Posterior cingulate gyrus (tissue), 11 donors: ENCODE results near the gene SMTNL2.
"Not testable (repeated sequence)": the region's sequence is repeated elsewhere in the genome, so short reads cannot be mapped to it uniquely, and the experiment has no call there.

Source experiments
- DNase-seq, 10 donors: peaks; one replicate each; pipeline versions ENCODE4 v3.0.0 to v3.0.0-alpha.2; 2020 to 2021; ENCODE audit warnings: mixed read lengths in 3 of 10
- intact Hi-C: fragments of 100-400 bp; cut with DNase I; formaldehyde crosslinking; loops from one replicate; pipeline ENCODE4 v1.15.1; 2023

SMTNL2 gene

DNA sequence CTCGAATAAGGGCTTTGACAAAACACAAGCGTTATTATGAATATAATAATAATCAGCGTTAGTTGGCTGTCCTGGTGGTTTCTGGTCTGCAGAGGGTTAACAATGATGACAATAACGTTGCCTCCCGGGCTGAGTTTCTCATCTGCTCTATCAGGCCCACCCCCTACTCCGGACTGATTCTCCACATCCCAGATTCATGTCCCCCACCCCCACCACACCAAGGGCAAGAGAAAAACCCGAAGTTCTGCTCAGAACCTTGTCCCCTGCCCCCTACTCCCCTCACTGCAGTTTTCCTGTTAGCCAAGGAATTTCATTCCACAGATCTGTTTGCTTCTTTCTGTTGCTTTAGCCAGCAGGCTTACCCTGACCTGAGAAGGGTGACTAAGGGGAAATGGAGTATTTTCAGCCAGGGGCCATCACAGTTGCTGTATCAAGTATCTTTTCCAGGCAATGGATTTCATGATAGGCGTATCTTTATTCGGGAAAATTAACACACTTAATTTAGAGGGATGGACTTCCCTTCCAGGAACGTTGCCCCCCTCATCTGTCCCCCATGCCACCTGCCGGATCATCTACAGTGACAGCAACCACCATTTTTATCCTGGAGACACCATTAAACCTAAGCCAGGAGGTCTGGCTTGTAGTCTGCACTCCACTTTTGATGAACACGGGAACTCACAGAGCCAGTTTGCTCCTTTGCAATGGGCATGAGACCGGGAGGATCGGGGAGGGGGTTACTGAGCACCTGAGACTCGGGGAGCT lies 33.4 kb downstream of the SMTNL2 start:
- peak in 1 of 10 donors; percentile 4 for DNase-seq
- intact Hi-C loops = no loop called here

DNA sequence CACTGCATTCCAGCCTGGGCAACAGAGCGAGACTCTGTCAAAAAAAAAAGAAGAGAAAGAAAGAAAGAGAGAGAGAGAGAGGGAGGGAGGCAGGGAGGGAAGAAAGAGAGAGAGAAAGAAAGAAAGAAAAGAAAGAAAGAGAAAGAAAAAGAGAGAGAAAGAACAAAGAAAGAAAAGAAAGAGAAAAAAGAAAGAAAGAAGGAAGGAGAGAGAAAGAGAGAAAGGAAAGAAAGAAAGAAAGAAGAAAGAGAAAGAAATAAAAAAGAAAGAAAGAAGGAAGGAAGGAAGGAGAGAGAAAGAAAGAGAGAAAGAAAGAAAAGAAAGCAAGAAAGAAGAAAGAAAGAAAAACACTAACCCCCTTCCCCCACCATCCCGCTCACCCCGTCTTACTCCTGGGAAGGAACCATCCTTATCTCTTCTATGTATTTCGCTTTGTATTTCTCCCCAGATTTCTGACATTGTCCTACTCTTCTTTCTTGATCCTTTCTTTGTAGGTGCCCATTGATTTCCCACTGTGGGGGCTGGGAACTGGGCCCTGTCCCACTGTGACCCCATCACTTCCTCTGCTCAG lies 36.3 kb downstream of the SMTNL2 start:
- peak in 1 of 10 donors; percentile 1 for DNase-seq
- intact Hi-C loops = no loop called here

DNA sequence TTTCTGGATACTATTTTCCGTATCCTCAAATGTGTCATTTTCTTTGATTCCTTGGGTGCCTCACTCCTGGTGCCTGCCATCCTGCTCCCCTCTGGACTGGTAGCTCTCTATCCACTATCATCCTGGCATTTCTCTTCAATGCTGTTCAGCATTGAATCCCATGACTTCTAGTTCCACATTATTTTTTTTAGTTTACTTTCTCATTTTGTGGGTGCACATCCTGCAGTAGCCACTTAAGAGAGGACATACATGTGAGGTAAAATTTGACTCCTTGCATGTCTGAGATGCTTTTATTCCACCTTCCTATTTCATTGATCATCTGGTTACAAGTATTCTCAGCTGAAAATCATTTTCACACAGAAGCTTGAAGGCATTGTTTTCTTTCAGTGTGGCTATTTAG lies 38.0 kb downstream of the SMTNL2 start:
- peak in 1 of 10 donors; percentile 4 for DNase-seq
- intact Hi-C loops = no loop called here

DNA sequence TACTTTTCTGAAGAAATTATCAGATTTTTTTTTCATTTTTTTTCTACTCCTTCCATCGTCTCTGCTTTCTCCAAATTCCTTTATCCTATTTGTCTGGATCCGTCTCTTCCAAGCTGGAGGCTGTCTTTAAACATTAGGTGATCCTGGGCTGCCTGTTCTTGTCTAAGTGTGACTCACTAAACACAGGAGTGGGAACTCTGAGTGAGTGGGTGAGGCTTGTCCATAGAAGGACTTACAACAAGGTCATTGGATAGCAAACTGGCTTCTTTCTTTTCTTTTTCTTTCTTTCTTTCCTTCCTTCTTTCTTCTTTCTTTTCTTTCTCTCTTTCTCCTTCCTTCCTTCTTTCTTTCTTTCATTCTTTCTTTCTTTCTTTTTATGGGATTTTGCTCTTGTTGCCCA lies 38.9 kb downstream of the SMTNL2 start:
- intact Hi-C loops = no loop called here
- DNase-seq = peak in 1 of 10 donors; percentile 8

DNA sequence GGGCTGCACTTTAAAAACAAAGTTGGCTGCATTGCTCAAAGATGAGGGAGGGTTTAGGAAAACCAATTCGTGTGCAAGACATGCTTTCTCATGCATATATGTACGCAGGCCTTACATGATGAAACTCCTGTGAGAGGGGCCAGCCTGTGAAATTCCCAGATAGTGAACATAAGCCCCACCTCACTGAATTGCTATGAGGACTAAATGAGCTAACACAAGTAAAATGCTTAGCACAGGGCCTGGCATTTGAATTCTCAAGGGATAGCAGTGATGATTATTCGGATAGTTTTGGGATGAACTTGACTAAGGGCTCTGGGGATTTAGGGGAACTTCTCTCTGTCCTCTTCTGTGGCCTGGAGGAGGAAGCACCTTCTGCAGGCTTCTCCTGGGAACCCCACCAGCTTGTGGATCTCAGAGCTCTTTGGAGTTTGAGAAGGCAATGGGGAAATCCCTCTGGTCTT lies 40.2 kb downstream of the SMTNL2 start:
- intact Hi-C loops, DNase-seq: not testable (repeated sequence)

DNA sequence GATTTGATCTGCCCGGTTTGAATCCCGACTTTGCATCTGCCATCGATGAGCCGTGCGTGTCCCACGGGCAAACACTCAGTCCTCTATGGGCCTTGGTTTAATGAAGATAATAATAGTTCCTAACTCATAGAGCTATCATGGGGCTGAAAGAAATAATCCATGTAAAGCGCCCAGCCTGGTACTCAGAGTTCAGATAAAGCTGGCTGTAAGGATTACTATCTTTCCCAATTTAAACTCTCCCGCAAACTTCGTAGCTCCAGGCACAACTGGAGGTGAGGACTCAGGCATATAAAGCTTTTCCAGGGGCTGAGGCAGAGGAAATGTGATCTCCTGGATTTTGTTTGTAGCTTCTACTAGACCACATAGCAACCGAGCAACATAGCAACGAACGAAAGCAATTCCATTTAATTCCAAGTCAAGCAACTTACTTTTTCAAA lies 40.9 kb downstream of the SMTNL2 start:
- intact Hi-C loops = no loop called here
- DNase-seq = peak in 1 of 10 donors; percentile 26

DNA sequence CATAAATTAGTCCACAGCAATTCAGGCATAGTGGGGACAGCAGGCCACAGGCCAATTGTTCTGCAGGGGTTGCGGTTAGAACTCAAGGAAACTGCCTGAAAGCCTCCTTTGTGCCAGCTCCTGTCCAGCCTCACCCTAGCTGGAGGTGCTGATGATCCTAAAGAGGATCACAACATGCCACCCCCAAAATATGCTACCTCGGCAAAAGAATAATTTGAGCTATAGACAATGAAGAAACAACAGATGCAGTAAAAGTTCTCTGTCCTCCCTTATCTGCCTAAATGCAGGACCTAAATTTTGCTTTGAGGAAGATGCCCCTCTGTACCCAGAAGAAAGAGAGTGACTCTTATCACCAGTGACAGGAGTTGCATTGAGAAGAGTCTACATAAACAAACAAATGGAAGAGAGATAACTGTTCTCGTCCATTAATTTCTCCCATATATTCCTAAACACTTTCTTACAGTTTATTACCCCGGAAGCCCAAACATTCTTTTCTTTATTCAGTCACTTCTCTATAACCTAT lies 42.5 kb downstream of the SMTNL2 start:
- intact Hi-C loops = loop anchor here (1.0 to 2.0 kb wide), 2 partner anchors 60 to 206 kb away; no protein-coding TSS in a partner anchor
- DNase-seq = peak in 1 of 10 donors; percentile 11

DNA sequence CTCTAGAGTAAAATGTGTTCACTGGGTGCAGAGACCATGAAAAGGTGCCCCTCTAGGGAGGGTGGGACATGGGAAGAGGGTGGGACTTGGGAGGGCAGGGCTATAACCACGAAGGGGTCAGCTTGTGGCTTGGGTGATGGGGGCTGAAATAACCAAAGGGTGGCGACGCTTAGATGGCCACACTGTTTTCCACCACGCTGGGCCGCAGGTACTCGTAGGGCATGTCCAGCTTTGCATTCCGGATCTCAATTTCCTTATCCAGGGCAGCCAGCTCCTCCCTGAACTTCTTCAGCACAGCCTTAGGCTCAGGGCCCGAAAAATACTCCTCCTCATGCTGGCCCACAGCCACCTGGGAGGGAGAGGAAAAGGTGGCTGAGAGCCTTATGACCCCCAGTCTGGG lies 47.1 kb downstream of the SMTNL2 start:
- DNase-seq = peak in 1 of 10 donors; percentile 23
- intact Hi-C loops = no loop called here

DNA sequence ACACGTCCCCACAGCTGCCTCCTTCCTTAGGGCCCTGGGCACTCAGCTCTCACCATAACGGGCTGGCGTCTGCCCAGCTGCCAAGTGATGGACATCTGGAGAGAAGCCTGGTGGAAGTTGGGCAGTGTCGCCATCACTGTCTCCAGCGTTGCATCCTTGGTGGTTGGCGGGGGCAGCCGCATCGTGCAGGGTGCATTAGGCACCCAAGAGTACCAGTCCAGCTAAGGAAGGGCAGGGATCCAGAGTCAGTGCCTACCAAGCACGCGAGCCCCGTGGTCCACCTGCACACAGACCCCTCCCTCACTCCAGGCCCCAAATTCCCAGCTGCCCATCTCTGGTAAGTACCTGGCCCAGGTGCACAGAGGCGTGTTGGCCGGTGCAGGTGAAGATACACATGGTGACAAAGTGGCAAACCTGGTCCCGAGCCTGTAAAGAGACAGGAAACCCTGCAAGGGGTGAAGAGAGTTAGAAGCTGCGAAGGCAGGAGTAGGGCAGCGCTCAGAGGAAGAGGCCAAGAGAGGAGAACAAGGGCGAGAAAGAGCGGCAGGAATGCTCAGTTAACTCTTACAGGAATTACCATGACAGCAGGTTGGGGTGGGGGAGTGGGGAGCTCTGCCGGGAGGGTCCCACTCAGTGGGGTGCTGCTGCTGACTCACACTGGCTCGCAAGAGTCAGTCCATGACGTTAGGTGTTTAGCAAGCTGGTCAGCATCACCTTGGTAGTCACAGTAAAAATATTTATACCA lies 47.7 kb downstream of the SMTNL2 start:
- intact Hi-C loops = no loop called here
- DNase-seq = peak in 1 of 10 donors; percentile 73

DNA sequence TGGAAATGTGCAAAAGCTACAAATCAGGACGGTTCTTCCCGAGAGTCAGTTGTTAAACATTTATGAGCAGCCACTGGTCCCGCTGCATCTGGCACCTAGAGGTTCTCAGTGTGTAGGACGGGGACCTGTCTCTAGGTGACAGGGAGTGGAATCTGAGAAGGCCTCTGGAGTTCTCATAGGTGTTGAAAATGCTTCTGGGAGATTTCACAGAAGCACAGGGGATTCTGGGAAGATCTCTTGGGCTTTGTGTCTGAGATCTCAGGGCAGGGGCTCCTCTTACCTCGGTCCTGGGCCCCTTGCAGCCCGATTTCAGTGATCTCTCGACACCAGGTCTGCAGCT lies 48.2 kb downstream of the SMTNL2 start:
- intact Hi-C loops = no loop called here

DNA sequence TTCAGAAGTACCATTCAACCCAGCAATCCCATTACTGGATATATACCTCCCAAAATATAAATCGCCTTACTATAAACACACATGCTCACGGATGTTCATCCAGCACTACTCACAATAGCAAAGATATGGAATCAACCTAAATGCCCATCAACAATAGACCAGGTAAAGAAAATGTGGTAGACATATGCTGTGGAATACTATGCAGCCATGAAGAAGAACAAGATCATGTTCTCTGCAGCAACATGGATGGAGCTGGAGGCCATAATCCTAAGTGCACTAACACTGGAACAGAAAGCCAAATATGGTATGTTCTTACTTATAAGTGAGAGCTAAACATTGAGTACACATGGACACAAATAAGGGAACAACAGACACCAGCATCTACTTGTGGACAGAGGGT lies 49.3 kb downstream of the SMTNL2 start:
- DNase-seq = no peak
- intact Hi-C loops = no loop called here

More for the DNA sequence above, 48.2 kb downstream of the SMTNL2 start:
- DNase-seq = peak in 1 of 10 donors; percentile 6

DNA sequence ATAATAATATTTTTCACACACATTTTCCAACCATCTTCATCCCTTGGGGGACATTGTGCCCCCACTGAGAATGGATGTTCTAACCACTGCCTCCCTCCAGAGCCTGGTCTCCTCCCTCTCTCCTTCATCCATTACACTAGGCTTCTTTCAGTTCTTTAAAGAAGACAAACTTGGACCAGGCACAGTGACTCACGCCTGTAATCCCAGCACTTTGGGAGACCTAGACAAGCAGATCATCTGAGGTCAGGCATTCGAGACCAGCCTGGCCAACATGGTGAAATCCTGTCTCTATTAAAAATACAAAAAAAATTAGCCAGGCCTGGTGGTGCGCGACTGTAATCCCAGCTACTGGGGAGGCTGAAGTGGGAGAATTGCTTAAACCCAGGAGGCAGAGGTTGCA lies 50.6 kb downstream of the SMTNL2 start:
- peak in 1 of 10 donors; percentile 20 for DNase-seq
- intact Hi-C loops = no loop called here

DNA sequence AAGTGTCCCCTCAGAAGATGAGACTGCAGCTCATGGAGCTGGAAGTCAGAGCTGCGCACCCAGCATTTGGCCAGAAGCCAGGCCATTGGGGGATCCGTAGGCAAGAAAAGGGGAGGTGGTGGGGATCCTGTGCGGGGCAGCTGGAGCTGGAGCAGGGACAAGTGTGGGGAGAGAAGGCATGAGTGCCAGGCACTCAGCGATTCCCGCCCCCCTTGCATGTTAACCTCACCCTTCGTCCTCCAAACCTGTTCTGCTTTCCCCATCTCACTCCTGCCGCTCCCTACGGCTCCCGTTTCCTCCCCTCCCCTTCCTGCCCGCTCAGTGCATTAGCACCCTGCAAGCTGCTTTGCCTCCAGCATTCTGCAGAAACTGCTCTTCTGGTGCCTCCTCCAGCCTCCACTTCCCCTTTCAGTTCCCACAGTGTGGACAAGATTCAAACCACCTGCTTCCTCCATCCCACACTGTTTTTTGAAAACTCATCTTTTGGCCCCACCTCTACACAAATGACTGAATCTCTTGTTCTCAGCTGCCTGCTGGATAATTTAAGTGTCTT lies 51.6 kb downstream of the SMTNL2 start:
- intact Hi-C loops = no loop called here
- peak in 5 of 10 donors; percentile 13 to 86 (median 72) for DNase-seq

DNA sequence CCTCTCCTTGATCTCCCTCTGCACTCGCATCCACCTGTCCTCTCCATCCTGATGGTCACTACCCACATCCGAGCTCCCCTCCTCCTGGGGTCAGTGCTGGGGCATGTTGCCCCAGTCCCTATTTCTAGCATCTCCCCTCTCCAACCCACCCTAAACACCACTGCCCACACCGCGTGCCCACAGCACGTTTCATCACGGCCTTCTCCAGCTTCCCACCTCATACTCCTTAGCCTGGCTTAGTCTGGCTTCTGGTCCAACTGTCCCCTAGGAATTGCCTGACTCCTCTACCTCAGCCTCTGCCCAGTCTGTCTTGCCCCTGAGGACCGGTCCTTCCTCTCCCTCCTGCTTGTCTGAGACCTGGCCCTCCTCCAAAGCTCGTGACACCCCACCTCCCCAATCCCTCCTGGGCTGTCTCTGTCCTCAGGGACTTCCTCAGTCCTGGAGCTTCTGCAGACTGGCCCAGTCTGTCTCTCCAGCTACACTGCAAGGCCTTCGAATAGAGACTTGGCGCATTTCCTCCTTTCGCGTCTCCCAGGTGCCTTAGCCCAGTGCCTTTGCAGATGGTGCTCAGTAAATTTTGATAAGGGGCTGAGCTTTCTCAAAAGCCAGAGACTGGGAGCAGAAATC lies 52.3 kb downstream of the SMTNL2 start:
- DNase-seq = peak in 1 of 10 donors; percentile 75
- intact Hi-C loops = no loop called here

DNA sequence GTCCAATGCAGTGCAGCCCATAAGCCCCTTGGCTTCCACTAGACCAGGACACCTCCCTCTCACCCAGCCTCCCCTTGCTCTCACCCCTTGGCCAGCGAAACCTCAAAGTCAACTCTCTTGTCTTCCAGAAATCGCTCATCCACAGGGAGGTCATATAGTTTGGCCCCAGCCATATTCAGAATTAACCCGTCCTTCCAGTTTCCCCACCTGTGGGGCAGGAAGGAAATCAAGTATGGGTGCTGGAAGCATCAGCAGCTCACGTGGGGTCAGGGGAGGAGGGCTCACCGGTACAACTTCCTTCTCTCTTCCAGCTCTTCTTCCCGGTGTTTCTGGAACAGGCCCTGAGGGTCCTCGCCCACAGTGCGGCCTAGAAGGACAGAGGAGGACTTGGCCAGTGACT lies 54.4 kb downstream of the SMTNL2 start:
- peak in 1 of 10 donors; percentile 17 for DNase-seq
- intact Hi-C loops = not testable (repeated sequence)

DNA sequence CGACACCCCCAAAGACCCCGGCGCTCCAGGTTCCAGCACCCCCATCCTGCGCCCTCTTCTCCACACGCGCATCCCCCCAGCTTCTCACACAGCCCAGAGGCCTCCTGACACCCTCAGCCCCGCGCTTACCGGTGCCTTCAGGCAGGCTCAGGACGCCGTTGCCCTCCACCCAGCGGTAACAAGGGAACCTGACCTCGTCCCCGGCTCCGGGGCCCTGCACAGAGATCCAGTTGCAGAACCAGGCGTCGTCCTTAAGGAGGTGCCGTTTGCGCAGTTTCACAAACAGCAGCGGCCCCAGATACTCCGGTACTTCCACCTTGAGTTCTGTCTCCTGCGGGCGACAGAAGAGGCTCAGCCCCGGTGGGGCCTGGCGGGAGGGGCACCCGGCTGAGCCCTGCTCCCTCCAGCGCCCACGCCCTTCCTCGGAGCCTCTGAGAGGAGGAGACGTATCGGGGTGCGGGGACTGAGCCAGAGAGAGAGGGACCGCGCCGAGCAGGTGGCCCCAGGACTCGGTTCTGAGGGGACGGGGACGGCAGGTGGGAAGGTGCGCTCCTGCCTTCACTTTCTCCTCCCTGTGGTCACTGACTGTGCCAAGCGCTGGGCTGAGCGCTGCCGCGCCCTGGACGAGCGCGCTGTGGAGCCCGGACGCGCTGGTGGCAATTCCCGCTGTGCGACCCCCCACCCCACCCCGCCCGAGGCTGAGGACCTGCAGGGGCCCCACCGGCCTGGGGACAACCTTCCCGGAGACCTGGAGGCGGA lies 55.2 kb downstream of the SMTNL2 start:
- peak in 1 of 10 donors; percentile 61 for DNase-seq
- intact Hi-C loops = not testable (repeated sequence)

DNA sequence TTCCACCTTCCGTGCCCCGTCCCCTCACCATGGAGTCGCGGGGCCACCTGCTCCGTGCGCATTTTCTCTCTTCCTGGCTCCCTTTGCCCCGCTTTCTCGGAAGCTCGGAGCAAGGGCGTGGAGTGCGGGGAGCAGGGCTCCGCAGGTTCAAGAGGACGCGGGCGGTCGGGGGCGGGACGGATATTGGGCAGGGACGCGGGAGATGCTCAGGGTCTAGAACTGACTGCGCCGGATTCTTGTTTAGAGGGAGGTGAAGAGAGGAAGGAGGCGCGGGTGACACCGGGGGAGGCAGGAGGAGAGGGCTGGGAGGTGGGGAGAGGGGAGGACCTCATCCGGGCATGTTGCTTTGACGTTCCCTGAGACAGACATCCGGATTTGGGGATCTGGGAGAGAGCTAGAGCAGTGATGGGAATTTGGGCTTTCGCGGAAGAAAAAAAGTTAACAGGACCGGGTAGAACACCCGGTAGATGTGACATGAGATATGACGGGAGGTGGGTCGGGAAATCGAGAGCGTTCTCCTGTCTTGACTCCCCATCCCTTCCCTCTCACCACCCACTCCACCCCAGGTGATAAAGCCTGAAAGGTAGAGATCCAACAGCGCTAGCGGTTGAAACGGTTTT lies 56.4 kb downstream of the SMTNL2 start:
- intact Hi-C loops = not testable (repeated sequence)
- peak in 1 of 10 donors; percentile 38 for DNase-seq

DNA sequence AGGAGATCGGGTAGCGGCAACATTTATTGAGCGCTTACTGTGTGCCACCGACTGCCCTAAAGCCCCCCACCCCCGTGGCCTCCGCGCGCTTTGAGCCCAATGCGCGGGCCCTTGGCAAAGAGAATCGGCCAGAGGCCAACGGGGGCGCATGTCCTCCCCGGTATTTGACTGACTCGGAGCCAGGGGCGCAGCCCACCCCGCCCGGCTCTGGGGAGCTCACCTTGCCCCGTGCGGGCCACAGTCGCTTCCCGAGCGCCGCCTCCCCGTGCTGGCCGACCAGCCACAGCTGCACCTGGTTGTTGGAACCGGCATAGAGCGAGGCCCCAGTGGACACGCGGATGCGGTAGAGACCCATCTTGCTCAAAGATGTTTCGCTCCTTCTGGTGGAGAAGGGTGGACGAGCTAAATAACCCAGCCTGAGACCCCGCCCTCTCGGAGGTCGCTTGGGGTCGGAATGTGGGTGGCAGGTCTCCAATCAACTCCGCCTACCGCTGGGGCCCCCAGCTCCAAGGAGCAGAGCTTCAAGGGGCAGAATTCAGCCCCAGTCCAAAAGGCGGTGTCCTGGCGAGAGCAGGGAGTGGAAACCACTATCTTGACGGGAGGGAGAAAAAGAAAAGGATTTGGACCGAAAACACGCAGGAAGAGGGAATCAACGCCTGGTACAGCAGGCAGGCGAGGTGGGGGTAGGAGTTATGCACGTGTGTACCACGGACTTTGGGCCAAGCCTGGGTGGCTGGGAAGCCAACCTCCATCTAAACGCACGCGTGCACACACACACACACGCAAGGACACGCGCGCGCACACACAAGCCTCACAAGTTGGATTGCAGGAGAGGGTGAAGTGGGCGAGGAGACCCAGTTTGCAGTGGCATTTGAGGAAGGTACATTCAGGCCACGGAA lies 57.2 kb downstream of the SMTNL2 start, which contains the start of gene ALOX15:
ALOX15 (minus strand) TSS at position 382 of the 899 bp plus-strand sequence; CDS start at position 355, 27 bp downstream.
- intact Hi-C loops = no loop called here
- peak in 1 of 10 donors; percentile 63 for DNase-seq
